HG02885 (cell line): ENCODE results near the gene RBKS.
A peak's percentile ranks its signal among the peaks of the same experiment; 100 is the strongest.

ENCODE experiments used
- ATAC-seq: cut with Tn5 transposase; IDR thresholded peaks from one replicate; pipeline ENCODE4 v1.9.1; 2021; ENCODE audit warnings: mild to moderate bottlenecking; ENCODE audit not compliant: unreplicated experiment, poor library complexity

RBKS gene

DNA sequence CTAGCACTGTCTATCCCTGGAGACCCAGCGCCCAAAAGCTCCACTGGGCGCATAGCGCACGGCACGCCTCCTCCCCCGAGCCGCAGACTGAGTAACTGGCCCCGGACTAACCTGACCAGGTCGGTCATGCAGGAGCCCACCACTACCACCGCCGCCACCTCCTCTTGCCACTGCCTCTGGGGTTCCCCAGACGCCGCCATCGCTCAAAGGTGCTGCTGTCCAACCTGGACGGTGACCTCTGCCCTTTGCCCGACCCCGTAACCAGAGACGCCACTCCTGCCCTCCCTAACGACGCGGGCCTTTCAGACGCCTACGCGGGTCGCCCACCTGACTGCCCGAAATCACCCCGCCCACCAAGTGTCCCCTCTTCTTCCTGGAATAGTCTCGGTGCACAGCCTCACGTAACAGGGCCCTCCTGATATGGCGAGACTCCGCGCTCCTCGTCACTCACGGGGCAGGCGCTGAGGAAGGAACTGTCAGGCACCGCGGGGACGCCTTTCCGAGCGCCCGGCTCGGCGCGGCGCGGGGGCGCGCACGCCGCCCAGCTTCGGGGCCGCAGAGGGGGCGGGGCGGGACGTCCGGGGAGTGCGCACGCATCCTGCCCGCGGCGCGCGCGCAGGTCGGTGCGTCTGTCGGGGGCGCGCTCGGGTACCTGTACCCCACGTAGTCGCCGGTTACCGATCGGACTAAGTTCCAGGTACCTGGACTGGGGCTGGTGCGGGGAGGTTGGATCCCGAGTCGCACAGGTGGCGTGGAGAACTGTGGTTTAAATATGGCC lies at the start of gene RBKS, which contains the start of gene BABAM2:
RBKS (minus strand) TSS at position 242 of the 778 bp plus-strand sequence; CDS start at position 200, 42 bp downstream.
BABAM2 (plus strand) TSS at position 584 of the 778 bp plus-strand sequence. CDS start 3,828 bp downstream, outside the sequence.
- peak; percentile 79 for ATAC-seq

DNA sequence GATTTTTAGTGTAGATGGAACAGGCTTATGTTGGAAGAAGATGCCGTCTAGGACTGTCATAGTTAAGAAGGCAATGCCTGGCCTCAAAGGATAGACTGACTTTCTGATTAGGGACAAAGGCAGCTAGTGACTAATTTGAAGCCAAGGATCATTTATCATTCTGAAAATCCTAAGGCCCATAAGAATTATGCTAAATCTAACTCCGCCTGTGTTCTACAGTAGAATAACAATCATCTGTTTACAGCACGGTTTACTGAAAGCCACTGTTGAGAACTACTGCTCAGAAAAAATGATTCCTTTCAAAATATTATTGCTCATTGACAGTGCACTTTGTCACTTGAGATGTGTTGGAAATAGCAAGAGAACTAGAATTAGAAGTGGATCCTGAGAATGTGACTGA lies 44.8 kb upstream of the RBKS start:
- no peak for ATAC-seq

DNA sequence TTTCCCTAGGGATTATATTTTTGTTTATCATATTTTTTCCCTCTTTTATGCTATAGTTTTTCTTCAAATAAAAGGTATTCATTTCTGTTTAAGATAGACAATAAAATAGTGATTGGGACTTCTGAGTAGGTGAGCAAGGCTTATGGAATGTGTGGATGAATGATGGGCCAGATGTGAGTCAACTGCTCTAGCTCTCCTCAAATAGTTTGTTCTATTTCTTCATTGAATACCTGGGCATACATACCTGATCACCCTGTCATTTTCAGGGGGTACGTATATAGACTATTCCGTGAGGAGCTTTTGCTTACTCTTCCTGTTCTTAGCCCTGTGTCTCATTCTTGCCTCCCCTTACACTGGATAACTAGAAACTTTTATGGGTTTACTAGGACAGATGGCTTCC lies 42.2 kb upstream of the RBKS start:
- ATAC-seq: no peak

DNA sequence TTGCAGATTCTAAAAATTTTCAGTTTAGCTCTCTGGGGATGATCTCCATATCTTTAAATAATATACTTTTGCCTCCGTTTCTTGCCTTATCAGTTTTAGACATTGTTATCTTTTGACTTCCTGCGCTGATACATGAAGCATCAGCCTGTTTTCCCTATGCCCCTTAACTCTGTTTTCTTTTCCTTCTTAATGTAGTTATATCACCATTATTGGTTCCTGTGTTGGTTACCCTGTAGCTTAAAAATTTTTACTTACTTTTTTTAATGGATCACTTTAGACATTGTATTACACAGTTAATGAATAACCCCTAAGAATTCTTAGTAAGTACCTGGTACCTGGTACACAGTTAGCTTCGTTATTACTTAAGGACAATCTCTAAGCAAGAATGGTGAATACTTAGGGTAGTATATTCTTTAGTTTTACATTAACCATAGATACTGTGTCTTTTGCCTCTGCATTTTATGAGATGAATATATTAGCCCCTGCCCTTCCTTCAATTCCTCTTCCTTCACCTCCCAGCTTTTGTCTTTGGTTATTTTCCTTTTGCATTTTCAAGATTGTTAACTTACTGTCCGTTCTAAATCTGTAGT lies 41.3 kb upstream of the RBKS start:
- no peak for ATAC-seq

DNA sequence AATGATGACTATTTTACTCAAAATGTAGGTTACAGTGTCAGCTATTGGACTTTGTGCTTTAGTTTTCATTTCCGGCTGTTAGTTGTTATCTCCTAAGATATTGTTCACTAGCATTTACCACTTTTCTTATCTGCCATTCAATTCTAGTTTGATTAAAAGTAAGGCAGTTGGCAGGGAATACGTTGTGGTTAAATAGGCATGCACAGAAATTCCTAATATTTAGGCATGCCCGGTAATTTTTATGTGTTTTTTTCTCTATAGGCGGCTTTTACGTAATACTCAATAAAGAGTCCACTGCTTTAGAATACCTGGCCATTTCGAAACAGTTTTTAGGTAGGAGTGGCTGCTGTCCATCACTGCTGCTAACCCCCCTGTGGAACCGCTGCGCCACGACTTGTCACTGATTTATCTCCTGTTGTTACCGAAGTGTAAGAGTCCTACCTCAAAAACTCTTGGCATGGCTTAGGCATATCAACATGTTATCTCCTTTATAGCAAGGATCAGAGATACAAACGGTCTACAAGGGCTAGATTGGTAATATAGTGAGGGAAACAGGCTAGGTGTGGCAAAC lies 39.8 kb upstream of the RBKS start:
- no peak for ATAC-seq

DNA sequence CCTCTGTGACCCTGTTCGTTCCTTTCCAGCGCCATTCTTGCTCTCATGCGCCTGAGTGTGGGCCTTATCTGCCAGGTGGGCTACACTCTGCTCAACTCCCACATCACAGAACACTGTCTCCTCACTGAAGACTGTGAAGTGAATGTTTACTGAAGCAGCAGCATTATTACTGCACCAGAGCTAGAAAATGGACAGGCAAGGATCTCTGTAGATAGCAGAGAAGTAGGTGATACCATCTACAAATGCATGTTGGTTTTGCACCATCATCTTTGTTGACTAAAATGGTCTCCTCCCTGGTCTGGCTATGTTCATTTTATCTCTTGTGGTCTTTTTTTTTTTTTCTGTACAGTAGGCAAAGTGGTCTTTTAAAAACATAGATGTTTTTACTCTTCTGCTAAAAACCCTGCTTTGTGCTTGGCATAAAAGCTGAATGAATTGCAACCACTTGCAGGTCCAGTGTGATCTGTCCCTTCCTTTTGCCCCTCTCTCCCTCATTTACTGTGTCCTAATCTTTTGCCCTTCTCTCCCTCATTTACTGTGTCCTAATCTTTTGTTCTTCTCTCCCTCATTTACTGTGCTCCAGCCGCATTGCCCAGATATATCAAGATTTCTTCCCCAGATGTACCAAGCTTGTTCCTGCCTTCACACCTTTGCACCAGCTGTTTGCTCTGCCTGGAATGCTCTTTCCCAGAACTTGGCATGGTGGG lies 35.7 kb upstream of the RBKS start:
- ATAC-seq: no peak

DNA sequence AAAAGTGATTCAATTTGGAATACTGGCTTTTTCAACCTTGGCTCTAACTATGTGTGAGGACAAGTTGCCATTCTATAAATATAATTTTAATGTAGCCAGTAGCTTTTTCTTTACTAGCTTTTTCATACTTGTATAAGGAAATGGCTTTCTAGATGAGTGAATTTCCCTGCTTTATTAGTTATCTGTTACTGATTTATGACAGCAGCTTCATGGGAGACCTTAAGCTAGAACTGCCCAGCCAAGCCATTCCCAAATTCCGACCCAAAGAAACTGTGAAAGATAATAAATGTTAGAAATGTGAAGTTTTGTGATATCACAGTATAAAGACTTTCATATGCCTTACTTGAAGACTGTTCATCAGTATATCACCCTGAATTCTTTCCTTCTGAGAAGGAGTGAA lies 32.7 kb upstream of the RBKS start:
- no peak for ATAC-seq

DNA sequence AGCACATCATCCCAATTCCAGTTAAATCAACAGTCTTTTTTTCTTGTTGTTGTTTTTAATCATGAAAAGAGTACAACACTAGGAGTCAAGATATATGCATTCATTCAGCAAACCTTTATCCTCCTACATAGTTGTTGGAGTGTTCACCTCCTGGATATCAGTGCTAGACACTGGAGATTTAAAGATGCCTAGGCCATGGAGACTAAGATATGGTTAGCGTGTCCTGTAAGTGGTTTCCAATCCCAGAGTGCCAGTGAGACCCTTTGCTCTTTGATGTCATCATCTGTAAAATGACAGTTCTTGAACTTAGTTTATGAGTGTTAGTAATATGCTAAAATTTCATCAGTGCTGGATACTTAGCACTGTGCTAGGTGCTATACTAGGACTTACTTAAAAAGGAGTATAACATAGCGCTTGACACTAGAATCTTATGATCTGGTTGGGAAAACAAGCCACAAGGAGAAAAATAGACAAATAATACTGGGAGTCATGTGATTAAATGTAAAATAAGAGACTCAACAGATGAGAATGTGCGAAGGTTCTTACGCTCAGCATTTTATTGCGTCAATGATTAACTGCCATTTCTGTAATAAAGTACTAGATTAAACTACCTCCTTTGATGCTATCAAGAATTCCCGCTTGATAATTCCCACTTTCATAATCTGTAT lies 31.8 kb upstream of the RBKS start:
- no peak for ATAC-seq

DNA sequence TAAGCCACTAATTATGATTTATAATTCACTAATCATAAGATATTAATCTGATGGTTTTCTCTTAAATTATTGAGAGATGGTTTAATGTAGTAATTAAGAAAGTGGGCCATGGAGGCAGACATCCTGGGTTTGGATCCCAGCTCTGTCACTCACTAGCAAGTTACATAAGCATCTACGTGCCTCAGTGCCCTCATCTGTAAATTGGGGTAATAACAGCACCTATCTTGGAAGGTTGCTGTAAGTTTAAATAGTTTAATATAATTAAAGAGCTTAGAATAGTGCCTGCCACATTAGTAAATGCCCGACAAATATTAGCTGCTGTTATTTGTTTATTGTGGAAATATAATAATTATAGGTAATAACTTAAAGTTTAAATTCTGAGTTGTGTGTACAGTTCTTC lies 31.2 kb upstream of the RBKS start:
- no peak for ATAC-seq

DNA sequence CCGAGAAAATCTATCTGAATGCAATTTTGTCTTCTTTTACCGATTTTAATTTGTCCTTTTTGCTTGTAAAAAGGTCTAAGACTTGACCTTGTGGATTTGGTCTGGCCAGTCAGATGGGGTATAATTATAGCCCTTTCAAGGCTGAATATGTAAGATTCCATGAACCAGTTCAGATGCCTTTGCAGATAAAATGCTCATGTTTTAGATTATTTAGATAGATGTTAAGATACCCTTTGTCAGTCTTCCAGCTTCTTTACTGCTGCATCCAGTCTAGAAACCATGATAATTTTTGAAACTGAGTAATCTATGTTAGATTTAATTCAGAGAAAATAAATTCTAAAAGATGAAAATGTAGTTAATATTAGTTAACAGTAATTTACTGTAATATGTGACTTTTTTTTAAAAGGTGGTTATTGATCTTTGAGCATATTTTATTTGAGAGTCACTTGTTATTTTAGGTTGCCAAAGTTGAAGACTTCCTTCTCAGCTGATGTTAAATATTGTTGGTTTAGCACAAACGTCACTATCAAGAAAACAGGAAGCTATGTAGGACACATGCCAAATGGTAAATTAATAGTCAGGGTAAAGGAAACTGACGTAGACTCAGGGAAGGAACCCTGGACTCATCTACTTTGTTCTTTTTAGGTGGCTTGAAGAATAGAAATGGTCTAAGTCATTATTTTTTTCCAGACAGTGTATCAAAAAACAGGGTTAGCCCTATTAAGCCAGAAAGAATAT lies 30.1 kb upstream of the RBKS start:
- no peak for ATAC-seq

DNA sequence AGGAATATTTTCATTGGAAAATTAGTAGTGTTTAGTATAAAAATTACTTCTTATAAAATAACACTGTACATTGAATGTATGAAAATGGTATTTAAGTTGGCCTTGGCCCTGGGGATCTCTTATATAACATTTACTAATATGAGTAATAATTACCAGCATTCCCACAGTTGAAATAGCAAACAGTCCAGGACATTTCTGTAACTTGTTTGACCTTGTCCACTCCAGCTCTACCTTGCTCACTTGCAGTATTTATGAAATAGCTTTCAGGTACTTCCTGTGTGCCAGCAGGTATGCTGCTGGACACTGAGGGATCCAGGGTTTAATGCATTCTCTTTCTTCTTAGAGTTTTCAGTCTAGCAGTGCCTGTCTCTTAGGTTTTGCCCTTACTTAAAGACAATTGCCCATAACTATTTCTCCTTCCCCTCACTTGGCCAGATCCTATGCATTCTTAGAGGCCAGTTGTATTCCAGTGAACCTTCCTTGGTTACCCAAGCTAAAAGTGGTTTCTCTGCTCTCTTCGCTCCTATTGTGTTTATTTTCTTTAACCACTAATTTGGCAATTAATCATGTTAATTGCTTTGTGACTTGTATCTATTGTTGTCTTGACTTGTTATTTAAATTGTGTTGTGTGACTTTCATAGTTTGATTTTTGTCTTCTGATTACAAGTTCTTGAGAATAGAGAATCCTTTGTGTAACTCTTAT lies 26.3 kb upstream of the RBKS start:
- ATAC-seq: no peak

DNA sequence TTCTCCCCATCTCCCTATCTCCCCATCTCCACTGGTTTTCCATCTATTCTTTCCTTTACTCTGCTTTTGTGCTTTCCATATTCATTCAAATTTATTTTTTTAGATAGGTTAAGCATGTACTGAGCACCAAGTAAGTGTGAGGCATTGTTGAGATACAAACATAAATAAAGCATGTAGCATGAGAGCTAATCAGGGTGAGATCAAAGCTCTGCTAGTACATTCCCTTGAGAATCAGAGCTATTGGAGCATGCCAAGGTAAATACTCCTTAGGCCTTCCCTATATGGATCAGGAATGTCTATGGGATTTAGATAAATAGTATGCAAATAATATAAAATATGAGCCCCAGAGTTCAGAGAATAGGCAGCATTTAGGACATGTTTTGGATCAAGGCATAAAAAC lies 25.7 kb upstream of the RBKS start:
- ATAC-seq: no peak

DNA sequence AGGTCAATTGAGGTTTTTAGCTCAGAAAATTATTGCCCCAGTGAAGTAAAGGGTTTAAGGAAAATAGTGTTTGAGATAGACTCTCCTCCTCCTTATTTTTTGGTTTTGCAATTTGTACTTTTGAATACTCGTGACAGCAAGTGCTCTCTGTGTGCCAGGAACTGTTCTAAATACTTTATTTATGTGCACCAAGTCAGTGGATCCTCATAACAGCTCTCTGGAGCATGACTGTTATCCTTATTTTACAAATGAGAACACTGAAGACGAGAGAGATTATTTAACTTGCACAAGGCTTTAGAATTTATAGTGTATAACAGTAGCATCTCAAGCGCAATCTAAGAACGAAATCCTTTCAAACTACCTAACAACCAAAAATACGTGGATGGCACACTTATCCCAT lies 25.0 kb upstream of the RBKS start:
- ATAC-seq: no peak

DNA sequence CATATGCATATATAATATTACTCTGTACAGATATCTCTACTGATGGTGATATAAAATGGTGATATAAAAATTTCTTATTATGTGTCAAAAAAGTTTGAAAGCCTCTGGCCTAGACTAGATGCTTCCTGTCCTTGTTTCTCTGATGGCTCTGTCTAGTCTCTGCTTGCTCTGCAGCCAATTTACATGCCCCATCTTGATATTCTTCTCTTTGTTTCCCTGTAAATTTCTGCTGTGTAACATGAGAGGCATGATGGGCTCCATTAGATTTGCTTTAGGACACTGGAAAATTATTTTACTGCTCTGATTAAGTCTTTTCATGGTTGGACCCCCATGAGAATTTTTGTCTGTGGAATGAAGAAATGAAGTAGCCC lies 24.6 kb upstream of the RBKS start:
- no peak for ATAC-seq

DNA sequence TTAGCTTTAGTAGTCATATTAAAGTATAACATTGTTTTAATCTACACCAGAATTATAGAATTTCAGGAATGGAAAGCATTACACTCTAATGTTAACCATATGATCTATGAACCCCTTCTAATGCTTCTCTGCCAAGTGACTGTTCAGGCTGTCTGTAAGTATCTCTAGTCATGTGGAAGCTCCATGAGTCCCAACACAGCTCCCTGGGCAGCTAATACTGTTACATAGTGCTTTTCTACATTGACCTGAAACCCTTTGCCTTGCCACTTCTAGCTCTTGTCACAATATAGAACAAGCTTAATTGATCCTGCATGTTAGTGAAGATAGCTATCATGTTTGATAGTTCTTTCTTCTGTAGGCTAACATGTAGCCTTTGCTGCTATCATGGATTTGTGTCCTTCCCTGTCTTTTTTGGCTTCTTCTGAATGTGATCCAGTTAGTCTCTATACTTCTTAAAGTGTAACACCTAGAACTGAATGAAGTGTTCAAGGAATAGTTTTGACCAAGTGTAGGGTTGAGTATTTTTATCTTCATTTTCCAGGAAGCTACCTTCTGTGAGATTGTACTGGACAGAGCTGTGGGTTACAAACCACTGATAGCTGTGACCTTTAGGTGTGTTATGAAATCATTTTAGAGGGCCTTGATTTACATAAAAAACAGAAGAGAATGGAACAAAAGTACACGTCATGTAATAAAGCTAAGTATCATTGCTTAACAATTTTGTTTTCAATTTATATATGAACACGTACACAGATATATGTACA lies 24.0 kb upstream of the RBKS start:
- ATAC-seq: no peak

DNA sequence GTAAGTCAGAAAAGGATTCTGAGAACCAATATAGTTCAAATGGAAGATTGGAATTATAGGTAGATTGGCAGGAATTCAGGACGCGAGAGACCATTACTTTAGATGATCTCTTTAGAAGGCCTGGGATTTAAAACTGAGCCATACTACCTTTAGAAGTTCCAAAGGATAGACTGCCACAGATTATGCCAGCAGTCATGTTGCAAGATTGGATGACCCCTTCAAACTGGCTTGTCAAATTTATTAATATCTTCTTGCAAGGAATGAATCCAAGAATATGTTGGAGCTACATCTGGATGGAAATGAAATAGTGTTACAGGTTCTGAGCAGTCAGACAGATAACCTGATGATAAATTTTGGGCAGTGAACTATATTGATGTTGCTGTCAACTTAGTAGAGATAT lies 22.3 kb upstream of the RBKS start:
- no peak for ATAC-seq

DNA sequence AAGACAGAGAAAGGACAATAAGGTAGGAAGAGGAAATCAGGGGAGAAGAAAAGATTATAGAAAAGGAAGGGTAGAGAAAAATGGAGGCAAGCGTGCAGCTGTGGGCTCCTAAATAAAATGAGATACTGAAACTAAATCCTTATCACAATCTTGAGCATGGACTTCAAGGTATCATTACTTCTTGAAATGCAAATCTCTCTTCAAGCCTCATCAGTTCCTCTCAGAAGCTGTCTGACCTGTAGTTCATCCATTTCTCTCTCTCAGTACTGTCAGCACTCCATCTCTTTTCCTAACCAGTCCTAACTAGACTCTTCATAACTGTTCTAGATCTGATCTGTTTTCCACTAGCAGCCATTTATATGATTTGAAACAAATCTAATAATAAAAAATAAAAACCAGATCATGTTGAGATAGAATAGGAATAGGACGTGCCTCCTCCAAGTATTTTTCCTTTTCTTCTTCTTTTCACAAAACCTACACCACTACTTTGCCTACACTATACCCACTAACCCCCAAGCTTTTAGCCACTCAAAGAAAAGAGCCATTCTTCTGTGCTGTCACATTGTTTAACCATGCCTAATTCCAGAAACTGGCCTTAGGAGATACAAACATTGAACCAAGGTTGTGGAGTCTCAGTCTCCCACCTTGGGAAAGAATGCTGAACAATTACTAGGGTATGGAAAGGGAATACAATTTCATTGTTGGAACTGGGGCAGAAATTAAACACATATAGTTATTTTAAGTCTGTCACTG lies 21.4 kb upstream of the RBKS start:
- no peak for ATAC-seq

DNA sequence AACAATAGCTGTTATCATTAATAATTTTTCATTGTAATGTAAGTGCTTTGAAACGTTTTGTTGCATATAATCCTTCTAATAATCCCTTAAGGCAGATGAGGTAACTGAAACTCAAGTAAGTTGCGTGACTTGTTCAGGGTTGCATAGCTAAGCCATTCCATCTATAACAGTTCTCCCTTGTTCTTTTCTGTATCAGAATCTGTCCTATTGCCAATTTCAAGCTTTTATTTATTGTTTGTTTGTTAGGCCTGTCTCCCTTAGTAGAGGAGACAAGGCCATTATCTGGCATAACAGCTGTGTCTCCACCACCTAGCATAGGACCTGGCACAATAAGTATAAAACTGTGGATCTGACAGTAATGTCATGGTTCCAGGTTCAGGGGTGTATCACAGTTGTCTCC lies 19.7 kb upstream of the RBKS start:
- no peak for ATAC-seq
